Transverse colon (tissue), 4 donors: ENCODE measurements around the gene RIMBP2. TPM values are rescaled to one million over a fixed set of nuclear protein-coding genes. Genes with fewer than 3 reads are reported as not detected.

Source experiments
- DNase-seq: peaks from one replicate; pipeline ENCODE4 v3.0.0-alpha.2; 2019
- H3K27ac ChIP-seq, 4 donors: fragments of 200-600 bp; sonication (generic); 2 replicates each; pipeline ENCODE4 v1.5.1; 2016 to 2018; ENCODE audit warnings: inconsistent platforms in 4 of 4
- H3K27me3 ChIP-seq: fragments of 200-600 bp; sonication (generic); 2 replicates; pipeline ENCODE4 v1.5.1; 2017; ENCODE audit warnings: inconsistent platforms
- H3K36me3 ChIP-seq, 4 donors: fragments of 200-600 bp; sonication (generic); 2 replicates each; pipeline ENCODE4 v1.5.1; 2017 to 2019; ENCODE audit warnings: inconsistent platforms in 4 of 4
- H3K4me1 ChIP-seq, 4 donors: fragments of 200-600 bp; sonication (generic); 2 replicates each; pipeline ENCODE4 v1.5.1; 2017 to 2020; ENCODE audit warnings: inconsistent platforms in 4 of 4
- H3K4me3 ChIP-seq, 4 donors: fragments of 200-600 bp; sonication (generic); 1 replicate in 1 of 4; 2 replicates in 3 of 4; pipeline versions ENCODE4 v1.5.1 to v1.6.1; 2017 to 2019; ENCODE audit warnings: inconsistent platforms in 4 of 4
- H3K9me3 ChIP-seq, 2 donors: fragments of 200-600 bp; sonication (generic); 2 replicates each; pipeline ENCODE4 v1.5.1; 2017 to 2019; ENCODE audit warnings: inconsistent platforms in 2 of 2
- CTCF ChIP-seq, 5 experiments: fragments of 200-600 bp in 3 of 5; fragments of 450-650 bp in 2 of 5; sonication (generic) in 3 of 5; IDR thresholded peaks; 1 replicate in 2 of 5; 2 replicates in 3 of 5; pipeline ENCODE4 v1.5.1; 2016 to 2017; ENCODE audit warnings: antibody characterized with exemption in 5 of 5, inconsistent platforms in 3 of 5, mild to moderate bottlenecking in 2 of 5, moderate library complexity in 1 of 5
- EP300 ChIP-seq: sonication (generic); formaldehyde crosslinking; IDR thresholded peaks from one replicate; pipeline ENCODE4 v1.6.1; 2017; ENCODE audit warnings: antibody characterized with exemption, low read depth
- POLR2A ChIP-seq: fragments of 450-650 bp; IDR thresholded peaks from one replicate; pipeline ENCODE4 v1.6.1; 2016; ENCODE audit warnings: antibody characterized with exemption, mild to moderate bottlenecking, moderate library complexity
- POLR2AphosphoS5 ChIP-seq, 3 donors: sonication (generic); formaldehyde crosslinking; IDR thresholded peaks; one replicate each; pipeline ENCODE4 v1.6.1; 2016; ENCODE audit warnings: antibody characterized with exemption in 3 of 3
- WGBS, 2 donors: methylation state at CpG; one replicate each; pipeline ENCODE4 v1.1.5; 2018; ENCODE audit warnings: low coverage in 1 of 2; 5-methylcytosine and 5-hydroxymethylcytosine counted together
- in situ Hi-C, 4 donors: fragments of 200-750 bp; cut with MboI; loops; one replicate each; pipeline versions ENCODE4 v1.15.0 to v1.15.1; 2017; ENCODE audit warnings: low sequenced_read_pairs in 3 of 4, low pct_ligation_motif_present in 1 of 4, low pct_unique_long_range_greater_than_20kb in 1 of 4
- intact Hi-C: fragments of 100-400 bp; cut with DNase I; formaldehyde crosslinking; loops from one replicate; pipeline ENCODE4 v1.15.1; 2023; ENCODE audit warnings: low total_unique reads
- total RNA-seq, 4 donors: library from RNA; depleted of rRNA; stranded (reverse); fragments of >200 nt; gene quantifications; one replicate each; pipeline ENCODE4 v1.1.0, GENCODE V29; 2016

The RIMBP2 gene
- total RNA-seq, 4 donors from 2014 or later = 2.9 to 17.3 (median 4.3) TPM

GRCh38 chr12:130367523-130367922, 348.6 kb downstream of the RIMBP2 start:
- intact Hi-C loops (no loop called here), in situ Hi-C loops (no loop called here)
- H3K4me1 ChIP-seq = no peaks in the 10 kb centered on the region
- TF ChIP-seq EP300 (no peak), POLR2AphosphoS5 (IDR thresholded peaks at IDR 0.05) (no peak), CTCF (IDR thresholded peaks at IDR 0.05) (no peak), POLR2A (no peak)
- peaks cover 20% of the 10 kb centered on the region for H3K27me3 ChIP-seq
- no peaks in the 10 kb centered on the region for H3K36me3 ChIP-seq
- DNase-seq = no peak
- no peaks in the 10 kb centered on the region for H3K9me3 ChIP-seq
- WGBS, 2 donors = 85 to 97% methylated on average over 1 to 13 of the region's 13 CpGs
- H3K4me3 ChIP-seq = no peak overlapping the region
- no peak overlapping the region for H3K27ac ChIP-seq

GRCh38 chr12:130367003-130367402, 349.1 kb downstream of the RIMBP2 start:
- in situ Hi-C loops (no loop called here), intact Hi-C loops (no loop called here)
- peaks cover 16% of the 10 kb centered on the region for H3K27me3 ChIP-seq
- no peaks in the 10 kb centered on the region for H3K9me3 ChIP-seq
- WGBS, 2 donors = 73 to 100% methylated on average over 1 to 2 of the region's 2 CpGs
- no peak for TF ChIP-seq POLR2A
- no peaks in the 10 kb centered on the region for H3K36me3 ChIP-seq
- no peak overlapping the region for H3K27ac ChIP-seq
- no peak overlapping the region for H3K4me3 ChIP-seq
- H3K4me1 ChIP-seq = no peaks in the 10 kb centered on the region
- DNase-seq = no peak

GRCh38 chr12:130366159-130366558, 349.9 kb downstream of the RIMBP2 start:
- H3K27ac ChIP-seq = no peak overlapping the region
- intact Hi-C loops = no loop called here

GRCh38 chr12:130364578-130364977, 351.5 kb downstream of the RIMBP2 start:
- no peak for TF ChIP-seq EP300
- no peak for TF ChIP-seq POLR2AphosphoS5 (IDR thresholded peaks at IDR 0.05)
- no peak for TF ChIP-seq CTCF (IDR thresholded peaks at IDR 0.05)
- TF ChIP-seq POLR2A = no peak
- Histone ChIP-seq H3K36me3 (no peaks in the 10 kb centered on the region), H3K9me3 (no peaks in the 10 kb centered on the region), H3K27ac (no peak overlapping the region), H3K4me1 (no peaks in the 10 kb centered on the region), H3K27me3 (no peaks in the 10 kb centered on the region), H3K4me3 (no peak overlapping the region)
- DNase-seq = no peak
- 39 to 60% methylated on average over 1 to 2 of the region's 2 CpGs for WGBS, 2 donors
- intact Hi-C loops = no loop called here
- in situ Hi-C loops = no loop called here

More at GRCh38 chr12:130366159-130366558, 349.9 kb downstream of the RIMBP2 start:
- DNase-seq = no peak
- Histone ChIP-seq H3K9me3 (no peaks in the 10 kb centered on the region), H3K27me3 (peaks cover 8% of the 10 kb centered on the region), H3K36me3 (no peaks in the 10 kb centered on the region), H3K4me3 (no peak overlapping the region), H3K4me1 (no peaks in the 10 kb centered on the region)
- WGBS, 2 donors = 86 to 100% methylated on average over 1 to 7 of the region's 7 CpGs
- no peak for TF ChIP-seq POLR2A
- in situ Hi-C loops = no loop called here

GRCh38 chr12:130362060-130362459, 354.0 kb downstream of the RIMBP2 start:
- Histone ChIP-seq H3K9me3 (no peaks in the 10 kb centered on the region), H3K27me3 (peaks cover 5% of the 10 kb centered on the region), H3K27ac (no peak overlapping the region), H3K4me3 (no peak overlapping the region), H3K36me3 (no peaks in the 10 kb centered on the region), H3K4me1 (no peaks in the 10 kb centered on the region)
- in situ Hi-C loops = no loop called here
- no peak for DNase-seq
- TF ChIP-seq POLR2AphosphoS5 (IDR thresholded peaks at IDR 0.05) (no peak), EP300 (no peak), POLR2A (no peak), CTCF (IDR thresholded peaks at IDR 0.05) (no peak)
- intact Hi-C loops = no loop called here
- 83 to 90% methylated on average over 2 to 5 of the region's 5 CpGs for WGBS, 2 donors
